ENCODE results near the gene NUP85.
"Not testable (repeated sequence)": the region's sequence is repeated elsewhere in the genome, so short reads cannot be mapped to it uniquely, and the experiment has no call there.

The NUP85 gene

DNA sequence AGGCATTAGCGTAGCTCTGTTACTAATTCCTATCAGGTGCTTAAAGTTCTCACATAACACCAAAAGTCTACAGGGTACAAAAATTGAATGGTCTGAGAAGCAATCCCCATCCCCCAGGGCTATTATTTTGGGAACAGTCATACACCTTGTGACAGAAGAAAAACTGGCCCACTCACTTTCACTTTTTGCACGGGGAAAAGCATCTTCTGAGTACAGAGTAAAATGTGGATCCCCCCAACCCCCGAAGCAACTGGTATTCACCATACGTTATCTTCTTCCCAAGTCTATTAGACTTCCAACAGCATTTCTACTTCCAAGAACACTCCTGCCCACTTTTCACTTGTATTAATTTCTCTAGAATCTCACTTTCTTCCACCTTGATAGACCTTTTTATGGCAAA lies 44.1 kb downstream of the NUP85 start:
- Histone ChIP-seq H3K36me3 (ENCODE audit: control insufficient read depth, insufficient read depth, low read length) (peaks cover 17% of the 10 kb centered on the region), H3K27me3 (ENCODE audit: control insufficient read depth, insufficient read depth, low read length) (no peaks in the 10 kb centered on the region), H3K4me3 (ENCODE audit: low read length) (no peak overlapping the region), H3K9ac (ENCODE audit: low read length) (no peak overlapping the region), H3K4me1 (ENCODE audit: control insufficient read depth, insufficient read depth, low read length) (no peaks in the 10 kb centered on the region), H3K27ac (ENCODE audit: low read depth, low read length) (no peak overlapping the region)

DNA sequence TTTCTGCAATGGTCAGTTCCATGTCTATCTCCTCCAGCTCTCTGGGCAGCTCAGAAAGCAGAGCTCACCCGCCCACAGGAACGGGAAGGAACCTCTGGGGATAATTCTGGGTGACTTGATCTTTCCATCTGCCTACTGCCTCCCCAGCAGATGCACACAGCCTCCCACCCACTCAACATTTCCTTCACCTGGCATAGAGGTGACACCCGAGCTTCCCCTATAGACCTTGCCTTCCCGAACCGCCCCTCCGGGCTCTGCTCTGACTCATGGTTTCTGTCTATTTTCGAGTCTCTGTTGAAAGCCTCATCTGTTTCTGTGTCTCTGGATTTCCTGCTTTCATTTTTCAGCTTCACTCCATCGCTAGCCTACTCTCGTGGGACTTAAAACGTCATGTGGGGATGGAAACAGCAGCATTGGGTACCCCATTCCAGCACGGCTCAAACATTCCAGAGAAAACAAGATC lies 44.6 kb downstream of the NUP85 start:
- H3K4me1 ChIP-seq (ENCODE audit: control insufficient read depth, insufficient read depth, low read length) = no peaks in the 10 kb centered on the region
- no peak overlapping the region for H3K4me3 ChIP-seq (ENCODE audit: low read length)
- H3K27ac ChIP-seq (ENCODE audit: low read depth, low read length) = no peak overlapping the region
- peaks cover 15% of the 10 kb centered on the region for H3K36me3 ChIP-seq (ENCODE audit: control insufficient read depth, insufficient read depth, low read length)
- H3K9ac ChIP-seq (ENCODE audit: low read length) = no peak overlapping the region
- no peaks in the 10 kb centered on the region for H3K27me3 ChIP-seq (ENCODE audit: control insufficient read depth, insufficient read depth, low read length)

GRCh38 chr17:75252039-75252816 lies 46.7 kb downstream of the NUP85 start:
- Histone ChIP-seq H3K4me3 (ENCODE audit: low read length) (no peak overlapping the region), H3K27me3 (ENCODE audit: control insufficient read depth, insufficient read depth, low read length) (no peaks in the 10 kb centered on the region), H3K4me1 (ENCODE audit: control insufficient read depth, insufficient read depth, low read length) (no peaks in the 10 kb centered on the region), H3K27ac (ENCODE audit: low read depth, low read length) (no peak overlapping the region), H3K9ac (ENCODE audit: low read length) (no peak overlapping the region), H3K36me3 (ENCODE audit: control insufficient read depth, insufficient read depth, low read length) (no peaks in the 10 kb centered on the region)

DNA sequence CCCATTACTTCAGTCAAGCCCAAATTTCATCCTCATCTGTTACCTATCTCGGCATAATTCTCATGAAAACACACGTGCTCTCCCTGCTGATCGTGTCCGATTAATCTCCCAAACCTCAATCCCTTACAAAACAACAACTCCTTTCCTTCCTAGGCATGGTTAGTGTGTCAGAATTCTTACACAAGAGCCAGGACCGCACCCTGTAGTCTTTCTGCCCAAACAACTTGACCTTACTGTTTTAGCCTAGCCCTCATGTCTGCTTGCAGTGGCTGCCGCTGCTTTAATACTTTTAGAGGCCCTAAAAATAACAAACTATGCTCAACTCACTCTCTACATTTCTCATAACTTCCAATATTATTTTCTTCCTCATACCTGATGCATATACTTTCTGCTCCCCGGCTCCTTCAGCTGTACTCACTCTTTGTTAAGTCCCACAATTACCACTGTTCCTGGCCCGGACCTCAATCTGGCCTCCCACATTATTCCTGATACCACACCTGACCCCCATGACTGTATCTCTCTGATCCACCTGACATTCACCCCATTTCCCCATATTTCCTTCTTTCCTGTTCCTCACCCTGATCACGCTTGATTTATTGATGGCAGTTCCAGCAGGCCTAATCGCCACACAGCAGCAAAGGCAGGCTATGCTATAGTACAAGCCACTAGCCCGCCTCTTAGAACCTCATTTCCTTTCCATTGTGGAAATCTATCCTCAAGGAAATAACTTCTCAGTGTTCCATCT lies 50.6 kb downstream of the NUP85 start:
- not testable (repeated sequence) for H3K9ac ChIP-seq (ENCODE audit: low read length); H3K4me3 ChIP-seq (ENCODE audit: low read length); H3K36me3 ChIP-seq (ENCODE audit: control insufficient read depth, insufficient read depth, low read length); H3K27ac ChIP-seq (ENCODE audit: low read depth, low read length); H3K27me3 ChIP-seq (ENCODE audit: control insufficient read depth, insufficient read depth, low read length); H3K4me1 ChIP-seq (ENCODE audit: control insufficient read depth, insufficient read depth, low read length)

- not testable (repeated sequence) for H3K4me1 ChIP-seq (ENCODE audit: control insufficient read depth, insufficient read depth, low read length); H3K4me3 ChIP-seq (ENCODE audit: low read length); H3K9ac ChIP-seq (ENCODE audit: low read length); H3K27me3 ChIP-seq (ENCODE audit: control insufficient read depth, insufficient read depth, low read length); H3K36me3 ChIP-seq (ENCODE audit: control insufficient read depth, insufficient read depth, low read length); H3K27ac ChIP-seq (ENCODE audit: low read depth, low read length)
These were observed 51.7 kb downstream of the NUP85 start for GRCh38 chr17:75257228-75257627.

DNA sequence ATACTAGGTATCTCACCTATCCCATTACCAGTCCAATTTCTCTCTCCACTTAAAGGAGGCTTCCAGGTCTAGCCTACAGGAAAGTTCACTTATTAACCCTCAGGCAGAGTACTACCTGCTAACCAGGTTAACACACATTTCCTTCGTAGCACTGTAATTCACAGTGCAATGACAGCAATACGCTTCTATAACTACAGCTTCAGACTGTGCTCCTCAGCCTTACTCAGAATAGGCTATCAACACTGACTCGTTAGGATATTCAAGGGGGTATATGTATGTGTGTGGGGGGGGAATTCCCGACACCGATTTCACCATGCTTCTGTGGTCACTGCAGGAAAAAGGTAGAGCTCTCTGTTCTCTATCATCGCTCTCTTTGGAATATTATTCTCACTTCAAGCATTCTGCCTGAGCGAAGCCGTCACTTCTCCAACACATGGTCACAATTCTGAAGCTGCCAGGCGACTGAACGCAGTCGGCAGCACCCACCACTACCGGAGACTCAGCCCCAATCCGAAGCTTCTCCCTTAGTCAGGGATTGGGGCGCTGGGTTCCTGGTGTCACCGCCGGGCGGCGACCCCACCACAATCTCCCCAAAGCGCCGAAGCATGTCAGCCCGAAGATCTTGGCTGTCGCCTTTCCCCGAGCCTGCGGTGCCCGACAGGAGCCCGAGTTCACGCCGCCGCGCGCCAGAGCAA lies 55.3 kb downstream of the NUP85 start:
- Histone ChIP-seq H3K27ac (ENCODE audit: low read depth, low read length) (peak overlapping the region; percentile 99), H3K4me3 (ENCODE audit: low read length) (peak overlapping the region; percentile 80), H3K27me3 (ENCODE audit: control insufficient read depth, insufficient read depth, low read length) (no peaks in the 10 kb centered on the region), H3K36me3 (ENCODE audit: control insufficient read depth, insufficient read depth, low read length) (peaks cover 5% of the 10 kb centered on the region), H3K4me1 (ENCODE audit: control insufficient read depth, insufficient read depth, low read length) (peaks cover 13% of the 10 kb centered on the region), H3K9ac (ENCODE audit: low read length) (peak overlapping the region; percentile 91)

GRCh38 chr17:75261336-75262111 lies 56.0 kb downstream of the NUP85 start, which contains the start of the genes GGA3 and MRPS7:
TSS of gene GGA3 (minus strand) at chr17:75261606. CDS start at chr17:75261587, 19 bp downstream.
TSS of gene MRPS7 (plus strand) at chr17:75261879. CDS start at chr17:75261901, 22 bp downstream.
- Histone ChIP-seq H3K4me3 (ENCODE audit: low read length) (peak within 1 kb of the TSS; percentile 80), H3K9ac (ENCODE audit: low read length) (peak within 1 kb of the TSS; percentile 91), H3K27me3 (ENCODE audit: control insufficient read depth, insufficient read depth, low read length) (no peaks in the 10 kb centered on the region), H3K36me3 (ENCODE audit: control insufficient read depth, insufficient read depth, low read length) (peaks cover 11% of the 10 kb centered on the region), H3K4me1 (ENCODE audit: control insufficient read depth, insufficient read depth, low read length) (peaks cover 13% of the 10 kb centered on the region), H3K27ac (ENCODE audit: low read depth, low read length) (peak within 1 kb of the TSS; percentile 99)

GRCh38 chr17:75262112-75262606 lies 56.7 kb downstream of the NUP85 start:
- peak overlapping the region; percentile 80 for H3K4me3 ChIP-seq (ENCODE audit: low read length)
- H3K4me1 ChIP-seq (ENCODE audit: control insufficient read depth, insufficient read depth, low read length) = peaks cover 13% of the 10 kb centered on the region
- H3K36me3 ChIP-seq (ENCODE audit: control insufficient read depth, insufficient read depth, low read length) = peaks cover 15% of the 10 kb centered on the region
- peak overlapping the region; percentile 89 for H3K9ac ChIP-seq (ENCODE audit: low read length)
- H3K27me3 ChIP-seq (ENCODE audit: control insufficient read depth, insufficient read depth, low read length) = no peaks in the 10 kb centered on the region
- peak overlapping the region; percentile 99 for H3K27ac ChIP-seq (ENCODE audit: low read depth, low read length)

GRCh38 chr17:75263055-75263454 lies 57.6 kb downstream of the NUP85 start:
- Histone ChIP-seq H3K27ac (ENCODE audit: low read depth, low read length) (no peak overlapping the region), H3K4me1 (ENCODE audit: control insufficient read depth, insufficient read depth, low read length) (peaks cover 13% of the 10 kb centered on the region), H3K36me3 (ENCODE audit: control insufficient read depth, insufficient read depth, low read length) (peaks cover 15% of the 10 kb centered on the region), H3K27me3 (ENCODE audit: control insufficient read depth, insufficient read depth, low read length) (no peaks in the 10 kb centered on the region), H3K9ac (ENCODE audit: low read length) (no peak overlapping the region), H3K4me3 (ENCODE audit: low read length) (no peak overlapping the region)

DNA sequence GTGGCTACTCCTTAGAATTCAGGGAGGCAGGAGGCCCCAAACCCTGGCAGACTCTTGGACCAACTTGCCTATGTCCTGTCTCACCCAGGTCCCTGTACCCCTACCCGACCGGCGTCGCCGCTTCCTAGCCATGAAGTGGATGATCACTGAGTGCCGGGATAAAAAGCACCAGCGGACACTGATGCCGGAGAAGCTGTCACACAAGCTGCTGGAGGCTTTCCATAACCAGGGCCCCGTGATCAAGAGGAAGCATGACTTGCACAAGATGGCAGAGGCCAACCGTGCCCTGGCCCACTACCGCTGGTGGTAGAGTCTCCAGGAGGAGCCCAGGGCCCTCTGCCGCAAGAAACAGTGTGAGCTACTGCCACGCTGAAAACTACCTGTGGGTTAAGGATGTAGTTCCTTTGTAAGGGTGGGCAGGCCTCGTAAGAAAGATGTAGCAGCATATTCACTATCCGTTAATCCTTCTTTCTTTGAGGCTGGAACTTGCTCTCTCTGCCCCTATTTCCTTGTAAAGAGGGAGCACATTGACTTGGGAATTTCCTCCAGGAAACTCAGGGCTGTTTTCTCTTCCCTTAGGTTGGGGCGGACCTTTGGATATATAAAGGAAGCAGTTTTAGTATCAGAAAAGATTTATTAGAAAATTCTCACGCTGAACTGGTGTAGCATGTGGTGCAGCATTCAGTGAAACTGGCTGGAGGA lies 60.3 kb downstream of the NUP85 start:
- H3K27ac ChIP-seq (ENCODE audit: low read depth, low read length) = no peak overlapping the region
- H3K4me1 ChIP-seq (ENCODE audit: control insufficient read depth, insufficient read depth, low read length) = peaks cover 12% of the 10 kb centered on the region
- H3K4me3 ChIP-seq (ENCODE audit: low read length) = no peak overlapping the region
- peaks cover 15% of the 10 kb centered on the region for H3K36me3 ChIP-seq (ENCODE audit: control insufficient read depth, insufficient read depth, low read length)
- H3K27me3 ChIP-seq (ENCODE audit: control insufficient read depth, insufficient read depth, low read length) = no peaks in the 10 kb centered on the region
- H3K9ac ChIP-seq (ENCODE audit: low read length) = no peak overlapping the region

Measured in rectal smooth muscle tissue (tissue), 1 donor.